ENCODE results near the gene LATS2.
"Not testable (repeated sequence)": the region's sequence is repeated elsewhere in the genome, so short reads cannot be mapped to it uniquely, and the experiment has no call there.

GRCh38 chr13:20940511-20940910, 120.9 kb downstream of the LATS2 start:
- TF ChIP-seq SP1 (IDR thresholded peaks at IDR 0.05); TARDBP (IDR thresholded peaks at IDR 0.05); FOXK2 (IDR thresholded peaks at IDR 0.05); BHLHE40 (IDR thresholded peaks at IDR 0.05; ENCODE audit: borderline replicate concordance); FOXM1 (IDR thresholded peaks at IDR 0.05; ENCODE audit: borderline replicate concordance); CTBP1 (IDR thresholded peaks at IDR 0.05; ENCODE audit: borderline replicate concordance); ARNT (IDR thresholded peaks at IDR 0.05): not testable (repeated sequence)
